Epidermal melanocyte (primary cell): ENCODE measurements around the gene CEACAM3.

Experiments
- DNase-seq: peaks from one replicate; pipeline ENCODE4 v3.0.0; 2011; ENCODE audit warnings: low spot score; ENCODE audit not compliant: insufficient read length

CEACAM3 gene

DNA sequence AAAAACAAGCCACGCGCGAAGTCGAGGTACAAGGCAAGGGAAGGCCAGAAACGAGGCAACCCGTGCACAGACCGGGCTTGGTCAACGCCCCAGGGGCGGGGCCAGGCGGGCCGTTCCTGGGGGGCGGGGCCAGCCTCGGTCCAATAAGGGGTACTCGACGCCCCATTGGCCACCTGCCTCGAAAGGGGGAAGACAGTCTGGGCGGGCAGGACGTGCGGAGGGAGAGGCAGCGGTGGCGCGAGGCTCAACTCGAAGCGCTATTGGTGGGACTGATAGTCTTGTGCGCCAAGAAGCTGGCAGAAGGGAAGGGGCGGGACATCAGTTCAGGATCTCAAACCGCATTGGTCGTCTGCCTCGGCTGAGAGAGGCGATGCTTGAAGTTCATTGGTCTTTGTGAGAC lies 48.2 kb downstream of the CEACAM3 start, which contains the start of gene LYPD4:
Gene LYPD4 (minus strand): TSS at position 83 of the 400 bp plus-strand sequence. CDS start 5,398 bp downstream, outside the sequence.
- DNase-seq, result no peak

GRCh38 chr19:41845001-41845050 lies 48.4 kb downstream of the CEACAM3 start, which contains the start of gene DMRTC2:
DMRTC2 (plus strand) TSS chr19:41845042; CDS start chr19:41847429, 2,387 bp downstream.
- DNase-seq, result no peak

- no peak for DNase-seq
These were observed 48.7 kb downstream of the CEACAM3 start for GRCh38 chr19:41845051-41845590.

GRCh38 chr19:41847351-41848105 lies 51.1 kb downstream of the CEACAM3 start:
- DNase-seq, result no peak

DNA sequence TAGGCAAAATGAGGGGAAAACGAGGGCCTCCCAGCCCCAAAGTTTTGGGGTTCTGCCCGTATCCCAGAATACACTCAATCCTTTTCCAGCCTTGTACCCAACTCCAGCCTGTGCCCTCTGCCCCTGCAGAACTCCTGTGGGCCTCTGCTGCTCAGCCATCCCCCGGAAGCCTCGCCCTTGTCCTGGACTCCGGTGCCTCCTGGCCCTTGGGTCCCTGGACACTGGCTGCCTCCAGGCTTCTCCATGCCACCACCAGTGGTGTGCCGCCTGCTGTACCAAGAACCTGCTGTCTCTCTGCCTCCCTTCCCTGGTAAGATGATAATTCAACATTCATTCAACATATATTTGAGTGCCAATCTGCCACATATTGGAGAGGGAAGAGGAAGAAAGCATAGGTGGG lies 52.3 kb downstream of the CEACAM3 start:
- no peak for DNase-seq

- DNase-seq, result no peak
These were observed 52.7 kb downstream of the CEACAM3 start for GRCh38 chr19:41849067-41849466.

DNA sequence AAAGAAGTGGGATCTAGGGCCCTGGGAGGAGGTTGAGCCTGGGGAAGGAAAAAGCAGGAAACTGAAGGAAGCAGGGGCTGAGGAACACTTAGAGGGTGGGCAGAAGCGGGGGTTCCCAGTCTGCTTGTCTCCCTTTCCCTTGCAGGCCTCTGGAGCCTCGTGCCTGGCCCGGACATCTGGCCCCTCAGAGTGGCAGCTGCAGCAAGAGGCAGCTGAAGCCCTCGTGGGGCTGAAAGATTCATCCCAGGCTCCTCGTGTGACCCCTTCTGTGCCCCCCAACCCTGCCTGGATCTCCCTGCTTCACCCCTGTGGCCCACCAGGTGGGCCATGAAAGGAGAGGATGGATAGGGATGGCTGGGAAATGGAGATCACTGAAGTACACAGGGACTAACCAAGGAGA lies 54.0 kb downstream of the CEACAM3 start:
- DNase-seq, result no peak

GRCh38 chr19:41851456-41851855 lies 55.1 kb downstream of the CEACAM3 start:
- no peak for DNase-seq

- DNase-seq, result peak; percentile 7
These were observed 57.0 kb downstream of the CEACAM3 start for GRCh38 chr19:41853344-41853743.

DNA sequence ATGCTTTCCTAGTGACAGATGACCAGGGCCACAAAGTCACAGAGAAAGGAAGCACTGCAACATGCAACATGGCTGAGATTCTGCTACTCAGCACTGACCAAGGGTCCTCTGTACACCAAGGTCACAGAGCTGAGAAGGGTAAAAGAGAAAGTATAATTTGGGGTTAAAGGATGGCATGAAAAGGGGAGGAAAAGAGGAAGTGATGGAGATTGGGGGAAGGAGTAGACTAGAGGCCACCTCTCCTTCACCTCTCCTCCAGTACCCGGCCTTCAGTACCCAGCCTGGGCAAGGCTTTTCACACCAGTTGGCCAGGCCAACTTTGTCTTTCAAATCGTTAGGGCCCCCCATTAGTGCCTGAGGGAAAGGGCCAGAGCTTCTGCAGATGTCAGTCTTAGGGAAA lies 57.4 kb downstream of the CEACAM3 start:
- DNase-seq, result no peak

DNA sequence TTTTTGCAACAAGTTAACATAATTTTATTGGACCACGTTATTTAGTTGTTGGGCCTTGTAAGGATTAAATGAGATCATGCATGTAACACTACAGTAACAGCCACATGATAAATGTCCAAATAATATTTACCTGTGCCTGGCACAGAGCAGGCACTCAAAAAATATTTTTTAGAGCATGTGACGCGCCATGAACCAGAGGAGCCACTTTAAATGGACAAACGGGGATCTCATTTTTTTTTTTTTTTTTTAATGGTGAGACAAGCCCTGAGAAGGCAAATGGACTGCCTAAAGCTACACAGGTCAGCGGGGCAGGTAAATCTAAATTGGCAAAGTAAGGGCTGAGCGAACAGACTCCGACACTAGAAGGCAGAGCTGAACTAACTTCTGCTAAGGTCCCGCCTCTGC lies 62.8 kb downstream of the CEACAM3 start:
- no peak for DNase-seq

DNA sequence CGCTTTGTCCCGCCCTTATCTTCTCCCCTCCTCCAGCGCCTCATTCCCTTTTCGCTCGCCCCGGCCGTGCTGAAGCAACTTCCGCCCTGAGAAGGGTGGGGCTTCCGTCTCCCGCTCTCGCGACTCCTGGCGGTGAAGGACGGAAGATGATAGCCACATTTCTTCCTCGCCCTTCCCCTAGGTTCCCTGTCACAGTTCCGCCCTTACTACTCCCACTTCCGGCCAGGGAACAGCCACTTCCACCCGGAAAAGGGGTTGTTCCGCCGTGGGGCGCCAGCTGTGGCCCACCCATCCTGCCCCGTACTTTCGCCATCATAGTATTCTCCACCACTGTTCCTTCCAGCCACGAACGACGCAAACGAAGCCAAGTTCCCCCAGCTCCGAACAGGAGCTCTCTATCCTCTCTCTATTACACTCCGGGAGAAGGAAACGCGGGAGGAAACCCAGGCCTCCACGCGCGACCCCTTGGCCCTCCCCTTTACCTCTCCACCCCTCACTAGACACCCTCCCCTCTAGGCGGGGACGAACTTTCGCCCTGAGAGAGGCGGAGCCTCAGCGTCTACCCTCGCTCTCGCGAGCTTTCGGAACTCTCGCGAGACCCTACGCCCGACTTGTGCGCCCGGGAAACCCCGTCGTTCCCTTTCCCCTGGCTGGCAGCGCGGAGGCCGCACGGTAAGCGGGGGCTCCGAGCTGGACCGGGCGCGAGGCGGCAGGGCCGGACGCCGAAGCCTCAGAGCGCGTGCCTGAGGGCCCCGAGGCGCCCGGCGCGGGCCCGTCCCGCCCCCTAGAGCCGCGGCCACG lies 63.4 kb downstream of the CEACAM3 start, which contains the start of gene RPS19:
Gene RPS19 (plus strand): TSS at position 638 of the 801 bp plus-strand sequence. CDS start 520 bp downstream, outside the sequence.
- peak; percentile 97 for DNase-seq

GRCh38 chr19:41860419-41861115 lies 64.2 kb downstream of the CEACAM3 start:
- peak; percentile 16 for DNase-seq
